Measurements from ENCODE around the gene DERL3.

Gene DERL3

DNA sequence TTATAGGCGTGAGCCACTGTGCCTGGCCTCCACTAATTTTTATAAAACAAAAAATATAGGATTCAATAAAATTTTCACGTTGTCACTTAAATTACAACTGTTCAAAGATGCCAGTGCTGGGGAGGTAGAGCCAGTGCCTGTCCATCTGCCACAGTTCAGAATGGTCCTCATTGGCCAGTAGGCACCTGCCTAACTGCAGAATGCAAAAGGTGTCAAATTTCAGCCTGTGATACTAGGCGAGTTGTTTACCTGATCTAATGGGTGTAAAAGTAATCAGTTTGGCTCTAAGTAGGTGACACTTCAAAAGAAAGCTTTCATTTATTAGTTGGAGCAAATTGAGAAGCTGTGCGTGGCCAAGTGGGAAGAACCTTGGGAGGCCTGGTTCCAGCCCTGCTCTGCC lies 49.7 kb downstream of the DERL3 start:
- peaks cover 52% of the 10 kb centered on the region for H3K79me2 ChIP-seq (ENCODE audit: insufficient read depth, low read depth)
- peak overlapping the region; percentile 97 for H3K4me2 ChIP-seq
- H3K9ac ChIP-seq, result no peak overlapping the region
- no peaks in the 10 kb centered on the region for H3K27me3 ChIP-seq (ENCODE audit: insufficient read depth, low read depth)
- H2AFZ ChIP-seq (ENCODE audit: low read depth), result no peak overlapping the region
- H4K20me1 ChIP-seq (ENCODE audit: insufficient read depth), result peaks cover 21% of the 10 kb centered on the region
- H3K4me1 ChIP-seq (ENCODE audit: low read depth, poor library complexity, severe bottlenecking), result peaks cover 48% of the 10 kb centered on the region
- H3K27ac ChIP-seq, result no peak overlapping the region
- H3K36me3 ChIP-seq (ENCODE audit: insufficient read depth), result peaks cover 2% of the 10 kb centered on the region; the same call in 1 of the 2 replicates
- H3K4me3 ChIP-seq (IDR thresholded peaks at IDR 0.05; ENCODE audit: insufficient read depth, low read depth, low read length), result no peak overlapping the region
- TF ChIP-seq, protein P1, sequence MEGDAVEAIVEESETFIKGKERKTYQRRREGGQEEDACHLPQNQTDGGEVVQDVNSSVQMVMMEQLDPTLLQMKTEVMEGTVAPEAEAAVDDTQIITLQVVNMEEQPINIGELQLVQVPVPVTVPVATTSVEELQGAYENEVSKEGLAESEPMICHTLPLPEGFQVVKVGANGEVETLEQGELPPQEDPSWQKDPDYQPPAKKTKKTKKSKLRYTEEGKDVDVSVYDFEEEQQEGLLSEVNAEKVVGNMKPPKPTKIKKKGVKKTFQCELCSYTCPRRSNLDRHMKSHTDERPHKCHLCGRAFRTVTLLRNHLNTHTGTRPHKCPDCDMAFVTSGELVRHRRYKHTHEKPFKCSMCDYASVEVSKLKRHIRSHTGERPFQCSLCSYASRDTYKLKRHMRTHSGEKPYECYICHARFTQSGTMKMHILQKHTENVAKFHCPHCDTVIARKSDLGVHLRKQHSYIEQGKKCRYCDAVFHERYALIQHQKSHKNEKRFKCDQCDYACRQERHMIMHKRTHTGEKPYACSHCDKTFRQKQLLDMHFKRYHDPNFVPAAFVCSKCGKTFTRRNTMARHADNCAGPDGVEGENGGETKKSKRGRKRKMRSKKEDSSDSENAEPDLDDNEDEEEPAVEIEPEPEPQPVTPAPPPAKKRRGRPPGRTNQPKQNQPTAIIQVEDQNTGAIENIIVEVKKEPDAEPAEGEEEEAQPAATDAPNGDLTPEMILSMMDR (conservative IDR thresholded peaks at IDR 0.05; ENCODE audit: low read depth, low read length), result no peak

DNA sequence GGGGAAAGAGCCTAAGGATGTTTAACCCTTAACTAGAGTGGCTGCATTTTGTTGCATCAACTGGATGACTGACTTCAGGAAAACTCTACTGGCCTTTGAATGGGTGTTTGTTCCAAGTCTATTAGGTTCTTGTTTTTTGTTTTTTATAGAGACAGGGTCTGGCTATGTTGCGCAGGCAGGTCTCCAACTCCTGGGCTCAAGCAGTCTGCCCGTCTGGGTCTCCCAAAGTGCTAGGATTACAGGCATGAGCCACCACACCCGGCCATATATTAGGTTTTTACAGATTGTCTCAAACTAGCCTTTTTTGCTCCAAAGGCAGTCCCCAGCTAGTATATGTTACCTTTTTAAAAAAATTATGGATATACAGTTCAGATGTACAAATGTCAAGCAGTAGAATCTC lies 50.9 kb downstream of the DERL3 start:
- Histone ChIP-seq H2AFZ (ENCODE audit: low read depth) (no peak overlapping the region), H3K27ac (peak overlapping the region; percentile 98; the same call in 1 of the 2 replicates), H3K4me1 (ENCODE audit: low read depth, poor library complexity, severe bottlenecking) (peaks cover 50% of the 10 kb centered on the region), H3K79me2 (ENCODE audit: insufficient read depth, low read depth) (peaks cover 52% of the 10 kb centered on the region), H3K4me2 (peak overlapping the region; percentile 97), H4K20me1 (ENCODE audit: insufficient read depth) (peaks cover 21% of the 10 kb centered on the region), H3K9ac (peak overlapping the region; percentile 96; the same call in 1 of the 2 replicates), H3K27me3 (ENCODE audit: insufficient read depth, low read depth) (no peaks in the 10 kb centered on the region), H3K36me3 (ENCODE audit: insufficient read depth) (no peaks in the 10 kb centered on the region), H3K4me3 (IDR thresholded peaks at IDR 0.05; ENCODE audit: insufficient read depth, low read depth, low read length) (peak overlapping the region; percentile 61)
- TF ChIP-seq, protein P1 (conservative IDR thresholded peaks at IDR 0.05; ENCODE audit: low read depth, low read length), result no peak

GRCh38 chr22:23787600-23787896 lies 51.3 kb downstream of the DERL3 start:
- Histone ChIP-seq H3K36me3 (ENCODE audit: insufficient read depth) (no peaks in the 10 kb centered on the region), H3K27ac (peak overlapping the region; percentile 98; the same call in 1 of the 2 replicates), H3K4me1 (ENCODE audit: low read depth, poor library complexity, severe bottlenecking) (peaks cover 50% of the 10 kb centered on the region), H2AFZ (ENCODE audit: low read depth) (0 out of 2 replicates have a peak overlapping the region, but pooled peaks have one; percentile 14), H3K79me2 (ENCODE audit: insufficient read depth, low read depth) (peaks cover 52% of the 10 kb centered on the region), H3K4me2 (peak overlapping the region; percentile 97), H4K20me1 (ENCODE audit: insufficient read depth) (peaks cover 21% of the 10 kb centered on the region), H3K4me3 (IDR thresholded peaks at IDR 0.05; ENCODE audit: insufficient read depth, low read depth, low read length) (peak overlapping the region; percentile 61), H3K27me3 (ENCODE audit: insufficient read depth, low read depth) (no peaks in the 10 kb centered on the region), H3K9ac (peak overlapping the region; percentile 96; the same call in 1 of the 2 replicates)
- TF ChIP-seq, protein P1 (conservative IDR thresholded peaks at IDR 0.05; ENCODE audit: low read depth, low read length), result no peak

GRCh38 chr22:23786752-23787599 lies 51.8 kb downstream of the DERL3 start, which contains the start of gene SMARCB1:
Gene SMARCB1 (plus strand): TSS chr22:23786966. CDS start chr22:23787170, 204 bp downstream.
- Histone ChIP-seq H3K4me3 (IDR thresholded peaks at IDR 0.05; ENCODE audit: insufficient read depth, low read depth, low read length) (peak within 1 kb of the TSS; percentile 61), H2AFZ (ENCODE audit: low read depth) (peak within 1 kb of the TSS; percentile 75), H3K27ac (peak within 1 kb of the TSS; percentile 98), H3K9ac (peak within 1 kb of the TSS; percentile 96), H3K36me3 (ENCODE audit: insufficient read depth) (no peaks in the 10 kb centered on the region), H3K4me2 (peak within 1 kb of the TSS; percentile 98), H3K27me3 (ENCODE audit: insufficient read depth, low read depth) (no peaks in the 10 kb centered on the region), H3K79me2 (ENCODE audit: insufficient read depth, low read depth) (peaks cover 47% of the 10 kb centered on the region), H3K4me1 (ENCODE audit: low read depth, poor library complexity, severe bottlenecking) (peaks cover 50% of the 10 kb centered on the region), H4K20me1 (ENCODE audit: insufficient read depth) (peaks cover 21% of the 10 kb centered on the region)
- TF ChIP-seq, protein P1 (conservative IDR thresholded peaks at IDR 0.05; ENCODE audit: low read depth, low read length), result no peak

Data from KMS-11 (cell line).